ENCODE results near the gene SH3GL2.

Gene SH3GL2

DNA sequence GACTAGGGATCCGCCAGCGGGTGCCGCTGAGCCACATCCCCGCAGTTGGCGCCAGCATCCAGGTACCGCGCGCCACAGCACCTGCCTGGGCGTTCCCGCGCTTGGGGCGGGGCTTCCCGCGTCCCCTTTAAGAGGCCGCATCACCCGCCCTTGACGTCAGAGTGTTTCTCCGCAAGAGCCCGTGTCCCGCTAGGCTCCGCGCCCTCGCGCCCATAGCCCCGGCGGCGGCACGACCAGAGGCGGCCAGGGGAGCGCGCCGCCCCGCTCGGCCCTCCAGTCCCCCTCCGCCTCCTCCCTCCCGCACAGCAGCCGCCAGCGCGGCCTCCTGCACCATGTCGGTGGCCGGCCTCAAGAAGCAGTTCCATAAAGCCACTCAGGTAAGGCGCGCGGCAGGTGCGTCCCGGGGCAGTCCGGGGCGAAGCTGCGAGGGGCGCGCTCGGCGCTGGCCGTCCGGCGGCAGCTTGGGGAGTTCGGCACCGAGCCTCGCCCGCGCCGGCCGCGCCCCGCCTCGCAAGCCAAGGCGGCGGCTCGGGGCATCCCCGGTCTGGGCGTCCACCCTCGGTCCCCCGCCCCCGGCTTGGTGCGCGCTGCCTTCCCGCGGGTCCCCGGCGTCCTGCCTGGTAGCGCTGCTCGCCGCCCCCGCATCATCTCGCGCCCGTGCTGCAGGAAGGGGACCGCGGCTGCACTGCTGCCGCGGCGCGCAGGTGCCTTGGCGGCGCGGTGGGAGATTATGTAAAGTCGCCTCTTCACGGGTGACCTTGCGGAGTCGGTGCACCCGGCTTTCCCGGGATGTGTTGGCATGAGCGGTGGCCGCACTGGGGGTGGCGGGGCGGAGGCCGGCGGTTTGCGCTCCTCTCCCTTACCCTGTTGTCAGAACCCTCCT lies at the start of gene SH3GL2:
SH3GL2 (plus strand) TSS at position 156 of the 883 bp plus-strand sequence.
- no peak for DNase-seq

DNA sequence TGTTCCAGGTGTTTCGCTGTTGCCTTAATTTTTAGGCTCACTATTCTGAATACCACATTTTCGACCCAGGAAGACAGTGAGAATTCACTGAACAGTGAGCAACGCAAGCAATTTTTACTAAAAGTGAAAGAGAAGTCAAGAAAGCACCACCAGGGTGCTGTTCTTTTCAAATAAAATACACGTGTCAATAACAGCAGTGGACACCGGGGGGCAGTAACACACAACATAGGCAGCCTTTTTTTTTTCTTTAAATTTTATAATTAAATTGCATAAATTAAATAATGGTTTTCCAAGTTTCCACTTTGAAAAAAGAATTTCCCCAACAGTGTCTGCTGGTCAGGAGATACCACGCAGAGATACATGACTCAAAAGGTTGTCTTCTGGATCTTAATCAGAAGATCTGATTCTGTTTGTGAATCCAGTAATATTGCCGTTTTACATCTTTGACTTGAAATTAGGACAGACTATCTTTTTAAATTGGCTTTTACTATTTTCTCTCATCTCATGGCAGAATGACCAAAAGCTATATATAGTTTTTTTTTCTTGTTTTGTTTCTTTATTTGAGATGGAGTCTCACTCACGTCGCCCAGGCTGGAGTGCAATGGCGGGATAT lies 47.1 kb upstream of the SH3GL2 start:
- DNase-seq, result no peak

DNA sequence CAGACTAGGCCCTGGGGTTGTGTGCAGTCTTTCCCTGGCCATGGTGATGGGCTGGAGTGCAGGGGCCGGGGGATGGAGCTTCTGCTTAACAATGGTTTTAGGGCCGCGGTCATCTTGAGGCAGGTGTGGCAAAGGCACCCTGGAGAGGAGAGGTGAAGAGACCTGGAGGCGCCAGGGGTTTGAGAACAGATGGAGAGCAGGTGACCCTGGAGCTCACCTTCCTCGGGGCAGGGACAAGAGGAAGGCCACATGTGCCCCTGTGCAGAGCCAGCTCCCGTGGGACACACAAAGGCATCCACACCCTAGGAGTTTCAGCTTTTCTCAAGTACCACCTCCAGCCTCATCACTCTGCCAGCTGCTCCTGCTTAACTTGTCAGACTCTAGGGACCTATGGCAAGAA lies 46.4 kb upstream of the SH3GL2 start:
- DNase-seq, result no peak

DNA sequence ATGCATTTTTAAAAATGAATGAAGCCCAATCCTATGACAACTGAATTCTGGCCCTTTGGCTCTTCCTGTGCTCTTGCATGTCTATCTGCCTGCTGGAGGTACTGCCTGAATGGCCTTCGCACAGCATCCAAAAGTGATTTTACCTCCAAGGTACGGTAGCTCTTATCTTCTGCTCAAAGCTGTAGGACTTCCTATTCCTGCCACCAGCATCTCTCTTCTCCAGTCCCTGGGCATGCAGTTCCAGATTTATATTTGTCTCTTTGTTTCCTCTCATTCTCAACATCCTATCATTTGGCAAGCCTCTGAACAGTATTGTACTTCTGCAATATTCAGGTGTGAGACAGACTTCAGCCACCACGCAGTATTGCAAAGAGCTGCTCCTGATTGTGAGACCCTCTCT lies 43.7 kb upstream of the SH3GL2 start:
- DNase-seq, result no peak

DNA sequence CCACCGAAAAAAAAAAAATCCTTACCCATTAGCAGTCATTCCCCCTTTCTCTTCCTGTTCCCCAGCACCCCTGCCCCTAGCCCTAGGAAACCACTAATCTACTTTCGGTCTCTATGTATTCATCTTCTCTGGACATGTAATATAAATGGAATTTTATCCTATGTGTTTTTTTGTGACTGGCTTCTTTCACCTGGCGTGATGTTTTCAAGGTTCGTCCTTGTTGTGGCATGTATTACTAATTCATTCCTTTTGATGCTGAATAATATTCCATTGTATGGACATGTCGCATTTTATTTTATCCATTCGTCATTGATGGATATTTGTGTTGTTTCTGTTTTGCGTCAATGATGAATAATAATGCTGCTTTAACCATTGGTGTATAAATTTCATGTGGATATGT lies 42.8 kb upstream of the SH3GL2 start:
- DNase-seq, result no peak

DNA sequence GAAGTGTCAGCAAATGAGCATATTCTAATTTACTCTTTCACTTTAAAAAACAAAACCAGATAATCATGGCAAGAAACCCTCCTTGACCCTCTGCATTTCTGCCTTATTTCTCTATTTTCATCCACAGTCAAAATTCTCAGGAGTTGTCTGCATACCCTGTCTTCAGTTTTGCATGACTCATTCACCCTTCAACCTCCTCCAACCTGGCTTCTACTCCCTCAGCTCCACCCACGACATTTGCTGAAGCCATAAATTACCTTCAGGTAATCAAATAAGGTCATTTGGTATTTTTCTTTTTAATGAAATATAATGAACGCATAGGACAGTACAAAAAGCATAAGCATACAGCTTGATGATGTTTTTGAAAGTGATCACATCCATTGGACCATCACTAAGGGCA lies 27.8 kb upstream of the SH3GL2 start:
- no peak for DNase-seq

DNA sequence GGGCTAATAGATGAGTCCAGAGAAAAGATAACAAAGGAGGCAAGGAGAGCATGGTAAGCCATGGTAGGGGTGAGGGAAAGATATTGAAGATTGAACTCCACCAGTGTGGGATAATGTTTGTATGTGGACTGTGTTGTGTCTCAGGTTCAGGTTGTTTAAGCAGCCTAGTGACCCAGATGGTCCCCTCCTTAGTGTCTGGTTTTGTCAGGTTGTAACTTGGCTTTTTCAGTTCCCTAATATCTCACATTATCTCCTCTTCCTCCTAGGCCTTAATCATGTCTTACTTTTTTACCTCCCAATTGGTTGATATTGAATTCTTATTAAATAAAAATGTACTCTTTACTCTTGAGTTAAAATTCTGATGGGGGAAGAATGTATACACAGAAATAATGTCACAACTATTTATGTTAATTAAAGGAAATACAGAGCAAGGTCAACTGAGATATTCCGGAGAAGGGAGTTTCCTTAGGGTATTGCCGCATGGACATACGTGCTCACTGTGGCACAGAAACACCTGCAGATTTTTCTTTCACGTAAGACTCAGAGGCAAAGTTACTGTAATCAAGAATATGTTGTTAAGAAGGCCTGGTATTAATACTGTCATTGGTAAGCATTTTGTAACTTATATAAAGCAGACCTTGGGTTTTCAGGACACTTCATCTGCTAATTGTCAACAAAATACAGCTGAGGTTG lies 23.4 kb upstream of the SH3GL2 start:
- no peak for DNase-seq

DNA sequence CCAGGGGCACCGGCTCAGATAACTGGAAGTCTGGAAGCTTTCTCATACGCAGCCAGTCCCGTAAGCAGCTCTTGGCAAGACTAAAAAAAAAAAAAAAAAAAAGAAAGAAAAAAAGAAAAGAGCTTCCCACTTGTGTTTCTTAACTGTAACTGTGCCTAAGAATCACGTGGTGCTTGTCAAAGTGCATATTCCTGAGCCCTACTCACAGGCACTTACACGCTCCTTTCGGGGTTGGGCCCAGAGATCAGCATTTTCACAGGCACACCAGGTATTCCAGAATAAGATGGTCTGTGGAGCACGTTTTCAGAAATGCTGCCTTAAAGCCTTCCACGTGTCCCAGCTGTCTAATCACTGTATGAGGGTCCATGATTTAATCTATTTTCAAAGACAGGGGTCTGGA lies 22.6 kb upstream of the SH3GL2 start:
- no peak for DNase-seq

DNA sequence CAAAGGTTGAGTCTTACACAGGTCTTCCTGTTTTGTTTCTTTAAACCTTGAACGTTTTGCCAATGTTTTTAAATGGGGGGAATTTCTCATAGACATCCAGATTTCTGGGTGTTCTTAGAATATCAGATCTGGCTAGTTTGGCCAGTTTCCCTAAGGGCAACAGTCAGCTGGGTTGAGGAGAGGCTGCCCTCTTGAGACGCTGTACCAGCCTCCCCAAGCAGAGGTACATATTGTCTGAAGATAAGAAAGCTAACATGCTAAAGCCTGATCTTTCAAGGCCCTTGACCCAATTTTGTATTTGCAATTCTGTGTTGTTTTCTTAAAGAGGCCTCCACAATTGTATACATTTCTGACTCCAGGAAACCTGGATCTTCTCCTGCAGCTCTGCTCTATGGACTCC lies 21.9 kb upstream of the SH3GL2 start:
- no peak for DNase-seq

DNA sequence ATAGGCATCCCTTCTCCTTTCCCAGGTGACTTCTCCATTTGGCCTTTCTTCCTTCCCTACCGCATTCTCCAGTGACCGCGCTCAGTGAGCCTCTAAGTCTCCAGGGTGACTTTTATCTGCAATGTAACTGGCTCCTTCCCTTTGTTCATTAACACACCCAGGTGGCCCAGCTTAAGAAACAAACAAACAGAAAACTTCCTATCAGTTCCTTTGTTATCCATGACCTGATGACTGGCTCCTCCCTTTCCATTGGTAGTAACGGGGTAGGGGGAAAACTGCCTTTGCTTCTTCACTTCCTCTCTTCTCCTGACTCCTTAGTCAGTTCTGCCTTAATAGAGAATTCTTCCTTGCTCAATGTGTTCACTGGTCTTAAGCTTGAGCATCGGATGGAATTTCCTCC lies 7.0 kb upstream of the SH3GL2 start:
- no peak for DNase-seq

DNA sequence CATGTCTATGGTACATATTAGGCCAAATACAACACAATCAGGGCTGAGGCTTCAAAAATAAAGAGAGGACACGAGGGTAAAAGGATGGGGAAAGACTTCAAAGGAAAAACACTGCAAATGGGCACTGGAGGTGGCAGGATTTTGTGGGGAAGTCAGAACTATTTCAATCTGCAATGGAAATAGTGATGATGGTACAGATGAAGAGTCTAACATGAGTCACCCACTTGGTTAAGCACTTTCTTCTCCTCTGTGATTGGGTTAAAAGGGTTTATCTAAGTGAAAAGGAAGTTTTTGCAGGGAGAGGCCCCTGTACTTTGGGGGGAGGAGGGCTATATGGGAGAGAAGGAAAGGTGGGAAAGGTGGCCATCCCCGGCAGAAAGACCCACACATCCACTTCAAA lies 4.5 kb upstream of the SH3GL2 start:
- DNase-seq, result no peak

DNA sequence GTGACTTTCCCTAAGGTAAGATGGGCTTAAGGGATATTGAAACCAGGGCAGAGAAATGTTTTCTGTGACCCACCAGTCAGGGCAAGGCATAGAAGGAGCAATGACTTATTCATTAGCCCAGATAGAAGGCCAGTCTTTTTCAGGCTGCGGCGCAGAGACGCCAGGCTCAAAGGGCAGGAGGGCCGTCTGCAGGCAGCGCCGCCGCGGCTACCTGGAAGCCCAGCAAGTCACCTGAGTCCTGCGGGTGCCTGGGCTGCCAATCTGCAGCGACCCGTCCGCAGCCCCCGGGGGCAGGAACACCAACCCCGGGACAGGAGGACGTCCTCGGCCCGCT lies 322 bp upstream of the SH3GL2 start:
- no peak for DNase-seq

DNA sequence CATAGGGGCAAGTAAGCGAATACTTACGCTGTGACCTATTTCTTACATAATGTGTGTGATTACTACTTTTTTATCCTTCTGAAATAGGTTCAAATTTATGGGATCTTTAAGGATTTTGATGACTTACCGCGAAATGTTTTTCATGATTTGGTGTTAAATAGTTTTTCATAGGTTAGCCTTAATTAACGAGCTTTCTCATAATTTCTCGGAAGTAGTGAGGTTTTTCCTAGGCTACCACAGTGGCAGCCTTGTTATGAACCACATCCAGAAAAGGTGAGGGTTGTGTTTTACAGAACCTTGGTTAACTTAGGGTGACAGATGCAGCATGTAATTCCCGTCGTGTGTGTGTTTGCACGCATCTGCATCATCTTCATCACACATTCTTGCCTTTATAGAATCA lies 1.3 kb downstream of the SH3GL2 start:
- no peak for DNase-seq

DNA sequence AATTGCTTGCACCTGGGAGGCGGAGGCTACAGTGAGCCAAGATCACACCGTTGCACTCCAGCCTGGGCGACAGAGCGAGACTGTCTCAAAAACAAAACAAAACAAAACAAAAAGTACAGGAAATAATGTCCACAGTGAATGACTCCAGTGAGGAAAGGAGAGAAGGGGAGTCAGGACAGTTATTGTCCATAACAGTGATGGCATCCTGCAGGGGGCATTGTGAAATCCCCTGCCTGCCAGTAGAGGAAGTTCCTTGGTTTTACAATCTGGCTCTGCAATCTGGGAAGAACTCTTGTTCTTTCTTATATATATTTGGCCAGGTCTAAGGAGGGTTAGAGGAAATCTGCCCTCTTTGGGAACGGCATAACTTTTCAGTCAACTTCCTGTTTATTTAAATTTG lies 8.2 kb downstream of the SH3GL2 start:
- DNase-seq, result no peak

DNA sequence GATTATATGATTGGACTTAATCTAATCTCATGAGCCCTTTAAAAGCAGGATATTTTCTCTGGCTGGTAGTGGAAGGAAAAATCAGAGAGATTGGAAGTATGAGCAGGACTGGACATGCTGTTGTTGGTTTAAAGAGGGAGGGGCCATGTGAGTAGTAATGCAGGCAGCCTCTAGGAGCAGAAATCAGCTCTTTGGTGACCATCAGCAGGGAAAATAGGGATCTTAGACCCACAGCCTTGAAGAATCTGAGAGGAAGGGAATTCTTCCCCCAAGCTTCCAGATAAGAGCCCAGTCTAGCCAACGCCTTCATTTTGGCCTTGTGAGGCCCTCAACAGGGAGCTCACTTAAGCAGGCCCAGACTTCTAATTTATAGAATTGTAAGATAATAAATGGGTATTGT lies 9.5 kb downstream of the SH3GL2 start:
- DNase-seq, result no peak

DNA sequence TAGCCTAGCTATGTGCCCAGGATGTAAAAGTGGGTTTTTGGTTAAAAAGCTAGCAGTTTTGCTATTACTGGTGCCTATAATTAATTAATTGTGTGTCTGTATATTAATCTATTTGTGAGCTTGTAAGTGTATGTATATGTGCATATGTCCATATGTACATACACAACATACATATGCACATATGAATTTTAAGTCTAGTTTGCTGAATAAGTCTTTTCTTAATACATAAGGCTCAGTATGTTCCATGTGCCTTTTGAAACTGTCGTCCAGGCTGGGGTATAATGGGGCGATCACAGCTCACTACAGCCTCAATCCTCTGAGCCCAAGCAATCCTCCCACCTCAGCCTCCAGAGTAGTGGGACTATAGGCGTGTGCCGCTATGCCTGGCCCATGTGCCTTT lies 10.1 kb downstream of the SH3GL2 start:
- DNase-seq, result no peak

DNA sequence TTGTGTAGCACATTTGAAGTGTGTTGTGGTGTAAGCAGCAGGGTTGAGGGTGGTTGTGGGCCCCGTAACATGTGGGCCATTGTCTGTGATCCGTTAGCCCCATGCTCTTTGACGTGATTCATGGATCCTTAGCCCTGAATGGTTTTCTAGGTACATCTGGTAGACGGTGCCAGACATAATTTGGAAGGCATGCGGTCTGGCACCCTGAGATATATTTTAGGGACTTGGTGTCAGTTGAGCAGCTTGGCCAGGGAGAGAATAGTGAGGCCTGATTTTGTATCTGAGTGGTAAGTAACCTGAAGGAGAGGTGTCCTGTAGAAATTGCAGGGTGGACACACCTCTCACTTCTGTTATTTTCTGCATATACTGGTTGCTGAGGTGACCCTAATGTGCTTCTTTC lies 10.9 kb downstream of the SH3GL2 start:
- DNase-seq, result no peak

DNA sequence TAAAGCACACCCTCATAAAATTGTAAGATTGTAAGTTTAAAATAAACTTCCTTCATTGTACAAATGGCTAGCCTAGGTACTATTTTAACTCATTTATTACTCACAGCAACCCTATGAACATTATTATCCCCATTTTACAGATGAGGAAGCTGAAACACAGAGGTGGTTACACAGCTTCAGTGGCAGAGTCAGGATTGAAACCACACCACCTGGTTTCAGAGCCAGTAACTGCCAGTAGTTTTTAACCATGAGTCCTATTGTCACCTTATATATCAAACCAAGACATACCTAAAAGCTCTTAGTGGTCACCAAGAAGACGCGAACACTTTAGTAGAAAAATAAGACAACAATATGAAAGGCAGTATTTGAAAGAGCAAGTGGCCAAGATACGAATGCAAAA lies 16.1 kb downstream of the SH3GL2 start:
- no peak for DNase-seq

DNA sequence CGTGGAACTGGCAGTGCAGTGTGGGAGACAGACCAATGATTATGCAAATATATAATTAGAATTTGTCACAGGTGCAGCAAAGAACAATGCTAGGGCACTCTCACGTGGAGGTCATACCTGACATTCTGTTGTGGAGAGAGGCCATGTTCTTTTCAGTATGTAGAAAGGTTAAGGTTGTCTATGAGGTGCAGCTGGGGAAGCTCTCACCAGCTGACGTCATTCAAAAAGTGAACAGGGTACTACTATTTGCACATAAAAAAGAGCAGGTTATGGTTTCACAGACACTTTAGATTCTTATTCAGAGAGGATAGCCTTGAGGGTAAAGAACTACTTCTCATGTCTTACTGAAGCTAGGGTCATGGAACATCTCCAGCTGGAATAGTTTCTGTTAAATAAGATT lies 19.1 kb downstream of the SH3GL2 start:
- no peak for DNase-seq

DNA sequence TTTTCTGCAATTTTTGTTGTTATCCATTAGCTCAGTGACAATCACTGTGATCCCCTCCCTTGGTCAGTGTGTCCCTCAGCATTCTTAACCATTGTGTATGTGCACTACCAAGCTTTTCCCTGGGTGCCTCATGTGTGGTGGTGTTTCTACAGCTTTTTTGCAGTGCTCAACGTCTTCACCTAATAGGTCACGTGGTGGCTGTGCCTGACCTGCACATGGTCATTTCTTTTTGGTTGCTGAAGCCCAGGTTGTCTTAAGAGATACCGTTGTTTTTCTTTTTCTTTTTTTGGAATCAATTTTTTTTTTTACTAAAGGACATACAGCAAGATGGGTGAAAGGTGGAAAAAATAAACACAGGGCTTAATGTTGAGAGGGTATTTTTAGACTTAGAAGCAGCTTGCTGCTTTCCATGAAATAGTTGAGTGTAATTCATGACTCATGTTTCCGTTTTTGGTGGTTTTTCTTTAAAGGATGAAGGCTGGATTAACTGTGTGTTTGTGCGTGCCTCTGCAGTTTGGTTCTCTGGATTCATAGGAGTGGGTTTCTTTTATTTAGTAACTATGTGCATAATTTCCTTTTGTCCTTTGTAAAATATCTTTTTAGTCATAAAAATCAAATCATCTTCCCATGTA lies 22.2 kb downstream of the SH3GL2 start:
- DNase-seq, result no peak

DNA sequence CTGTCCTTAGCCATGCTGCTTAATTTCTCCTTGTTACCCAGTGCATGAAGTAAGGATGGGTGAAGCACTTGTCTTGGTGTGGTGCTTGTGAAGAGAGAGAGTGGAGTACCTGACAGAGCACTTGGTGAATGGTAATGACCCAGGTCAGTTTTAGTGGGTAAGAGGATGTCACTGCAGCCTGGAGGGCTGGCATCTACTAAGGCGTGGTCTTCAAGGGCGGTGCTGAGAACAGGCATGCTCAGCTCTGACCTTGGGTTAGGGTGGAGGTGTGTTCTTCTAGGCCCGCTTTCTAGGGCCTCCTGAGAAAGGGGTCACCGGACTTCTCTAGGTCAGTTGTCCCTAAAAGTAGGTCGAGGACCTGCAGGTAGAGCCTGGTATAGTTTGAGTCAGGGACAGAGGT lies 25.7 kb downstream of the SH3GL2 start:
- DNase-seq, result no peak

DNA sequence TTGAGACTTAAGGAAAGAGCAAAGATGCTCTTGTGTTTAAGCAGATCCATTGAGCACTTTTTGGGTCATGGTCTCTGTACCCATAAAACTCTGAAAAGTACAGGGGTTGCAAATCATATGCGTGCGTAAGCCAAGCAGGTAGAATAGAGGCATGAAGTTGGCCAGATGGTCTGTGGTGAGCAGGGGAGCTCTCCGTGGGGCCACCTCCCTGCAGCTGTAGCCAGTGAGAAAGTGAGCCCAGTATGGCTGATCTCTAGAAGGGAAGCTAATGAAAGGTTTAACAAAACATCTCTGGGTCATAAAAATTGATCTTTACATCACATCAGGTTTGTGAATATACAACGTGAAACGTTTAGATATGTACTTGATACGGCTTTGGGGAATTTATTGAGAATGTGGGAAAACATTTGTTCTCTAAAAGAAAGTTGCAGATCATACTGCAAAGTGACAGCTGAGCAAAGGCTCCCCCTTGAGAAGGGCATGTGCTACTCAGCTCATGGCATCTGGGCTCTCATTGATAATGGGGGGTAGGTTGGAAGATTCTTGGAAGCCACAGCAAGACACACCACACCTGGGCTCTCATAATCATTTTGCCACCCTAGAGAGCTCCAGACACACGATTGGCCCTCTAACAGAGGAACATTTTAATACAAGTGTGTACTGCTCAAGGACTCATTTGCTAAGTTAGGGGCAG lies 30.6 kb downstream of the SH3GL2 start:
- no peak for DNase-seq

DNA sequence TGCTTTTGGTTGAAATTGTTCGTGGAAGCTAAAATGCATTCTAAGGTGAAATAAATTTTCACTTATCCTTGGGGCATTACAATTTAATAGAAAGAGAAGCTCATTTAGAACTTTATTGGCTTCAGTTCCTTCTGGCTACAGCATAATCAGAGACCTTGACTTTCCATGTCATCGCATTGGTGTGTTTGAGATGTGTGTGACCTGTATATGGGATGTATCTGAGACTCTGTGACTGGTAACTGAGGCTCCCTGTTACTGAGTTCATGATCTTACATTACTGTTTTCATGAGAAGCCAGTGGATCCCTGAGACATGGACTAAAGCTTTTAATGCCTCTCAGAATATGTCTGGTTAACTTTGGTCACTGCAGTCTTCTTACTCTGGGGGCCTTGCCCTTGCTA lies 32.5 kb downstream of the SH3GL2 start:
- DNase-seq, result no peak
